T47D (cell line): Measurements from ENCODE around the gene TAF15.

Experiments
- DNase-seq, 2 experiments: peaks; one replicate each; pipeline versions ENCODE4 v3.0.0 to v3.0.0-alpha.2; 2011 to 2012; ENCODE audit warnings: low read depth in 1 of 2, low spot score in 1 of 2
- JUND ChIP-seq: IDR thresholded peaks from 2 replicates; pipeline ENCODE4 v1.6.1; 2012; ENCODE audit warnings: low read depth
- in situ Hi-C: cut with HindIII; loops from 2 replicates; pipeline ENCODE4 v1.10.0; 2016; ENCODE audit warnings: low sequenced_read_pairs, low pct_unique_long_range_greater_than_20kb

Gene TAF15

DNA sequence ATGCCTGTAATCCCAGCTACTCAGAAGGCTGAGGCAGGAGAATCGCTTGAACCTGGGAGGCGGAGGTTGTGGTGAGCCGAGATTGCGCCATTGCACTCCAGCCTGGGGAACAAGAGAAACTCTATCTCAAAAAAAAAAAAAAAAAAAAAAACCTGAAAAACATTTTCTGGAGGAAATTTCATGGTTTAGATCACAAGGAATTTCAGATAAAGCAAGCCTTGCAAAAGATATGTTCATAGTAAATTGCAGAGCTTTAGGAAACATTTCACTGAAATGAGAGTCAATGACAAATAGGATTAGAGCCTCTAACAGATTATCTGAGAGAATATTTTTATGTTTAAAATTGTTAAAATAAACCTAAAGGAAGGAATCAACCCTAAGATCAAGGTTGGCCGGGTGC lies 3.2 kb downstream of the TAF15 start:
- no peak for TF ChIP-seq JUND
- no peak for DNase-seq
- in situ Hi-C loops, result no loop called here

DNA sequence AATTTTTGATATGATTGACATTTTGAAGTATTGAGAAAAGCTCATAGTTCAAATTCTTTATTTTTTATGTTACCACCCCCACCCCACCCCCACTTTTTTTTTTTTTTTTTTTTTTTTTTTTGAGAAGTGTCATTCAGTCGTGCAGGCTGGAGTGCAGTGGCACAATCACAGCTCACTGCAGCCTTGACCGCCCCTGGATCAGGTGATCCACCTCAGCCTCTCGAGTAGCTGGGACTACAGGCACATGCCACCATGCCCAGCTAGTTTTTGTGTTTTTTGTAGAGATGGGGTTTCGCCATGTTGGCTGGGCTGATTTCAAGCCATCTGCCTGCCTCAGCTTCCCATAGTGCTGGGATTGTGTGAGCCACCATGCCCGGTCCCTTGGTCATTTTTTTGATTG lies 7.4 kb downstream of the TAF15 start:
- in situ Hi-C loops, result no loop called here
- no peak for TF ChIP-seq JUND
- DNase-seq, result no peak

DNA sequence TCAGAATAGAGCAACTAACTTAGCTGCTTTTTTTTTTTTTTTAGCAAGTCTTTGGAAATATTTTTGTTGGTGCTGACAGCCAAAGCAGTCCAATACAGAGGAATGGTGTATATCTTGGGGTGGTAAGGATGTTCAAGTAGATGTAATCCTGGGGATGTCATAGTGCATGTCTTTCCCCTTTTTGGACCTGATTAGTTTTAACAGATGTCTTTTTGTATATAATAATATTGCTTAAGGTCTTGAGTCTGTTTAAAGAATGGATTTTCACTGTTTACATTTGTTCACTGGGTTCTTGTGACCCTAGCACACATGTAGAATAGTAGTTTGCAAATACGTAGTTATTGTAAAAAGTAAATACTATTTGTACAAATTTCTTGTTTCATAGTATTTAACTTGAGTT lies 7.9 kb downstream of the TAF15 start:
- TF ChIP-seq JUND, result no peak
- no peak for DNase-seq
- in situ Hi-C loops, result no loop called here

DNA sequence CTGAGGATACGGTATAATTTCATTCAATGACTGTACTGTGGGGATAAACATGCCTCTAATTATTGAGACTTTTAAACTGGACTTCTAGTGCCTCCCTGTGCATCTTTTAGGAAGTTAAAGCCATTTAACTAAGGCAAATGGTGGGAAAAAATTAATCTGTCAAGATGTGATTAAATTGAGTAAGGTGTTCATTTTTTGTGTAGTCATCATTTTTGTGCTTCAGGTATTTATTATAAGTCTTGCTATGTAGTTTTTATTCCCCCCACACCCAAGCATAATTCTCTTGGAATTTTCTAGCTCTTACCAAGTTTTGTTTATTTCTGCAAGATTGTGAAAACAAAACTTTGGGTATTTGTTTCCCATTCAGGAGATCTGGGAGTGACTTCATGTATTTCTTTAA lies 10.2 kb downstream of the TAF15 start:
- no peak for DNase-seq
- in situ Hi-C loops, result no loop called here
- TF ChIP-seq JUND, result no peak

DNA sequence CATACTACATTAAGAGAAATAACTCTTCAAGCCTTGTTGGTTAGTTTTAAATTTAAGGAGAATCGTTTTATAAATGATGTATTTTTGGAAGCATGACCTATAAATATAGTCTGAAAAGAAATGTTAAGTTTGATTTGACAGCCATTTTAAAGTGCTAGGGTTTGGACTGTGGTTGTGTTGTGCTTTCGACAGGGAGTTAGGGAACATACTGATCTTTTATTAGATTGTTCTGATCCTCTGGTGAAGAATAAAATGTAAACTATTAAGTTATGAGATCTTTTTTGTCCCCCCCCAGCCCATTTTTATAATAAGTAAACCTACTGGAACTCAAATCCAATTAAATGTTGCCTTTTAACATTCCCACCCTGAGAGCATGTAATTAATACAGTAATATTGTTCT lies 12.0 kb downstream of the TAF15 start:
- TF ChIP-seq JUND, result no peak
- in situ Hi-C loops, result no loop called here

DNA sequence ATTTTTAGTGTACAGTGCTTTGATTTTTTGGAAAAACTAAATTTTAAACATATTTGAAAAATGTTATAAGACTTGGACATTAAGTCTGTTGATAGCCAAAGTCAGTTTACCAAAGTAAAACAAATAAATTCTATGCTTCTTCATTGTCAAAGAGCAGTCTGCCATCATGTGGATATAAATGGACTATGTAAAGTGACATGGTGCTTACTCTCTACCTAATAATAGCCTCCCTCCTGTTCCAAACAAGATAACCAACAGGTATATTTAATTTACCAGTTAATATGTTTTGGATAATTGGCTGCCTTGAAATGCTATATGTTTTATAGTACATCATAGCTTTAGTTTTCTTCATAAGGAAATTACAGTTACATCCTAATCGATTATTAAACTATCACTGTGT lies 15.9 kb downstream of the TAF15 start:
- no peak for TF ChIP-seq JUND
- no peak for DNase-seq

More for the DNA sequence above, 12.0 kb downstream of the TAF15 start:
- no peak for DNase-seq

DNA sequence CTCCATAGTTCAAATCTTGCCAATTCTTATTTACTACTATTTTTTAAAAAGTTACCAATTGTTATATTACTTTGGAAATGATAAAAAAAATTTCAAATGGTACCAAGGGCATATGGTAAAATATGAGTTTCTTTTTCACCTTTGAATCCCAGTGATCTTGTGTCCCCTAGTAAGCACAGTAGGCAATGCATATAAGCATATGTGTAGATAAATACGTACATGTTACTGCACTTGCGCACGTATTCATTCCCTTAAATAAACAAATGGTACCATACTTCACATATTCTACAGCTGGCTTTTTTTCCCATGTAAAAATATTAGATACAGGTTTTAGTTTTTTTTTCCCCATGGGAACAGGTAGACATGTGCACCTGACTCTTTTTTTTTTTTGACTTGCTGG lies 31.8 kb downstream of the TAF15 start:
- TF ChIP-seq JUND, result no peak
- in situ Hi-C loops, result no loop called here
- no peak for DNase-seq

More for the DNA sequence above, 15.9 kb downstream of the TAF15 start:
- in situ Hi-C loops, result no loop called here

DNA sequence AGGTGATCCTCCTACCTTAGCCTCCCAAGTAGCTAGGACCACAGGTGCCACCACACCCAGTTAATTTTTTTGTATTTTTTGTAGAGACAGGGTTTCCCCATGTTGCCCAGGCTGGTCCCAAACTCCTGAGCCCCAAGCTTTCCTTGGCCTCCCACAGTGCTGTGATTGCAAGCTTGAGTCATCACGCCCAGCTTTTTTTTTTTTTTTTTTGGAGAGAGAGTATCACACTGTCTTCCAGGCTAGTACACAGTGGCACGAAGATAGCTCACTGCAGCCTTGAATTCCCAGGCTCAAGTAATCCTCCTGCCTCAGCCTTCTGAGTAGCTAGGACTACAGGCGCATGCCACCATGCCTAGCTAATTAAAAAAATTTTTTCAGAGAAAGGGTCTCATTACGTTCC lies 32.2 kb downstream of the TAF15 start:
- TF ChIP-seq JUND, result no peak
- in situ Hi-C loops, result no loop called here
- no peak for DNase-seq

DNA sequence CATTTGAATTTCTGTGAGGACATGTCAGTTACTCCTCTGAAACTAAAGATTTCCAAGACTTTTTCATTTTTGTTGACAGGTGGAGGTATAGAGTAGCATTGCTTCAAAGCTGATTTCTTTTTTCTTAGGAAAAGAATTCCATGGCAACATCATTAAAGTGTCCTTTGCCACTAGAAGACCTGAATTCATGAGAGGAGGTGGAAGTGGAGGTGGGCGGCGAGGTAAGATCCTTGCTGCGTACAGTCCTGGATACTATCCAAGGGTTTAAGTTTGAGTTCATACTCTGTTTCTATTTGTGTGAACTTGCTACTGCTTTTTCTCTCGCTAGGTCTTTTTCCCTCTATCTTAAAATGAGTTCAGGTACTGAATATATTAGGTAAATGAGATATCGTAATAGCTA lies 33.0 kb downstream of the TAF15 start:
- in situ Hi-C loops, result no loop called here
- no peak for TF ChIP-seq JUND
- no peak for DNase-seq

DNA sequence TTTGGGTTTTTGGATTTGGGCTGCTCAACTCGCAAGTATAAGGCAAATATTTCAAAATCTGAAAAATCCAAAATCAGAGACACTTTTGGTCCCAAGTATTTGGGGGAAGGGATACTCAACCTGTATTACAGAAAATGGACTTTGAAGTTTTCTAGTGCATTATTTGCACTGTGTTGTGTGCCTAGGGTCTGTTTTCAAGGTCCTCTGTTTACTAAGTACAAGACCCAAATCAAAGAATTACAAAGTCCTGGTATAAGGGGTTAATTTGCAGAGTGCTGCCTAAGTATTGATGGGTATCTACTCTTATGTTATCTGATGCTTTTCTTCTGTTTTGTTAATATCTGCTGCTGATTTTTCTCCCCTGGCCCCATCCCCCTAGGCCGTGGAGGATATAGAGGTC lies 34.4 kb downstream of the TAF15 start:
- in situ Hi-C loops, result no loop called here
- DNase-seq, result no peak
- TF ChIP-seq JUND, result no peak

DNA sequence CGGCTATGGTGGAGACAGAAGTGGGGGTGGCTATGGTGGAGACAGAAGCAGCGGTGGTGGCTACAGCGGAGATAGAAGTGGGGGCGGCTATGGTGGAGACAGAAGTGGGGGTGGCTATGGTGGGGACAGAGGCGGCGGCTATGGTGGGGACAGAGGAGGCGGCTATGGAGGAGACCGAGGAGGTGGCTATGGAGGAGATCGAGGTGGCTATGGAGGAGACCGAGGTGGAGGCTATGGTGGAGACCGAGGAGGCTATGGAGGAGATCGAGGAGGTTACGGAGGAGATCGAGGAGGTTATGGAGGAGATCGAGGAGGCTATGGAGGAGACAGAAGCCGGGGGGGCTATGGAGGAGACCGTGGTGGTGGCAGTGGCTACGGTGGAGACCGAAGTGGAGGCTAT lies 35.3 kb downstream of the TAF15 start:
- no peak for DNase-seq
- in situ Hi-C loops, result no loop called here
- no peak for TF ChIP-seq JUND

DNA sequence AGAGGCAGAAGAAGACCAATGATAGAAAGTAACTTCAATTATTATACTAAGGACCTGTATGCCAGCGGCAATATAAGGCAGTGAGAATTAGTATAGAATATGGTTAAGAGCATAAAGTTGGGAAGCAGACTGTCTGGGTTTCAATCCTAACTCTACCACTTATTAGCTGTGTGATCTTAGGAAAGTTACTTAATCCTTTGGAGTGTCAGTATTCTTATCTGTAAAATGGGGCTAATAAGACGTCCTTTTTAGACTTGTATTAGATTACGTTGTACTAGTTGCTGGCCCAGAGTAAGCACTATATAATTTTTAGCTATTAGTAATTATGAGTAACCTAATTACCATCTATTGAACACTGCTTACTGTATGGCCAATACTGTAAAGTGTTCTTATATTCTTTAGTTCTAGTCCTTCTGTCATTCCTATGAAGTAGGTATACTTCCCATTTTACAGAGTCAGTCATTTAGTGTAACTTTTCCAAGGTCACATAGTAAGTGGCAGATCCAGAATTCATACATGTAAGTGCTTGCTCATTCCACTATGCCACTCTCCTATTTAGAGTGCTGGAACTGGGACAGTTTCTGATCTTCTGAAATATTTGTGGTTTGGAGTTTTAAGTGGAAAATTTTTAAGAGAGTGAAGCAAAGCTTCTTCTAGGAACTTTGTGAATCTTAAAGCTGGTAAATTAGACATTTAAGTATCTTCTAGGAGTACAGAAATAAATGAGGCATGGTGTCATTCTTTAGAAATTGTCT lies 36.9 kb downstream of the TAF15 start:
- in situ Hi-C loops, result no loop called here
- DNase-seq, result no peak
- TF ChIP-seq JUND, result no peak

DNA sequence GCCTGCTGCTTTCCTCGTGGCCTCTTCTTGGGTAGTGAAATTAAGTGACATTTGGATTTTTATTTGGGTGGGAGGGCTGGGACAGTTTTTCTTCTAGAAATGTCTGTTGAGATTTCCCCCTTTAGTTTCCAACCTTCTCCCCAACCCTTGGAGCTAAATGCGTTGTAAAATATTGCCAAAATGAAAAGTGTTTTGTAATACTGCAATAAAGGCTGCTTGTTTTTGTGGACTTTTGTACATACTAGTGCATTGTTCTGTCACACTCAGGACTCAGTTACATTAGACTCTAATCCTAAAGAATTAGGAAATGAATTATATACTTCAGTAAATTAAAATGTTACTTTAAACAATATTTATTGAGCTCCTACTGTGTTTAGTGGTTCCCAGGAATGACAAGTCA lies 37.7 kb downstream of the TAF15 start:
- no peak for DNase-seq
- in situ Hi-C loops, result no loop called here
- no peak for TF ChIP-seq JUND
